Forelimb muscle (tissue), 1 donor: Measurements from ENCODE around the gene SYNPR. TPM values are rescaled to one million over a fixed set of nuclear protein-coding genes. Genes with fewer than 3 reads are reported as not detected.

Source experiments
- DNase-seq: peaks from one replicate; pipeline ENCODE4 v3.0.0-alpha.2; 2013; ENCODE audit warnings: low read depth
- polyA plus RNA-seq: library from polyadenylated mRNA; unstranded; fragments of 120-200 nt; gene quantifications from one replicate; pipeline ENCODE4 v1.2.1, GENCODE V29; 2013; ENCODE audit not compliant: insufficient read length

The SYNPR gene
- polyA plus RNA-seq, 1 donor = not detected

DNA sequence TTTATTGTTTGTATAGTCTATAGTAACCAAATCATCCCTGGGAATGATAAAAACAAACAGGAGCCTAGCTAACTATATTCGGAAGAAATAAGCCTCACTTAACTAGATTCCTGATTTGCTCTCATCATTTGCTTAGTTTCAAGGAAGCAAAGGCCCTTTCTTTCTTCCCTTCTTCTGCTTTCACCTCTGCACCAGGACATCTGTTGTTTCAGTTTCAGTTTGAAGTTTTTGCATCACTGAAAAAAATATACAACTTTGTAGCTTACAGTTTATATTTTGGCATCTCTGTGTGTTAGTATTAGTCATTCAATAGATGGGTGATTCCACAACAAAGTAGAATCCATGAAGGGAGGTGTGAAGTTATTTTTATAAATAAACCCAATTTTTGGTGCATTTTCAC lies 260.8 kb downstream of the SYNPR start:
- DNase-seq = no peak

DNA sequence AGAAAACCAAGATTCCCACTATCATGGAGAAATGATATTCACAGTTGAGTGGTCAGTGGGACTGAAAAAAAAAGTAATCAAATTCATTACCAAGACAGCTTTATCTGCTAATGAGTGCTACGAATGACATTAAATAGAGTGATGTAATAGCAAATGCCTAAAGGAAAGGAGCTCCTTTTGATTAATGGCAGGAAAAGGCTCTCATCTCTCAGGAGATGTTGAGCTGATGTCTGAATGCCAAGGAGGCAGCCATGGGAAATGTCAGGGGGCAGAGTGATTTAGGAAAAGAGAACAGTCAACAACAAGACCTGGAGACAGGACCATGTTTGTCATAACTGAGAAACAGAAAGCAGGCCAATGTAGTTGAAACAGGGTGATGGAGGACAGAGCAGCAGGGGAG lies 277.7 kb downstream of the SYNPR start:
- no peak for DNase-seq

DNA sequence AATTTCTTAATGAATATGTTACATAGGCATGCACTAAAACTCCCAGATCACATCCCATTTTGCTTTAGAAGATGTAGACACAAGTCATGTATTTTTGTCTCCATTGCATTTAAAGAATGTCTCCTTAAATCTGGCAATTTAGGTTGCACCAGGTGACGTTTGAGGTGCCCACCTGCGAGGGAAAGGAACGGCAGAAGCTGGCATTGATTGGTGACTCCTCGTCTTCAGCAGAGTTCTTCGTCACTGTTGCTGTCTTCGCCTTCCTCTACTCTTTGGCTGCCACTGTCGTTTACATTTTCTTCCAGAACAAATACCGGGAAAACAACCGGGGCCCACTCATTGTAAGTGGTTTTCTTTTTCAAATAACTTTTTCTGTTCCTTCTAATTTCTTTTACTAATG lies 278.3 kb downstream of the SYNPR start:
- no peak for DNase-seq

DNA sequence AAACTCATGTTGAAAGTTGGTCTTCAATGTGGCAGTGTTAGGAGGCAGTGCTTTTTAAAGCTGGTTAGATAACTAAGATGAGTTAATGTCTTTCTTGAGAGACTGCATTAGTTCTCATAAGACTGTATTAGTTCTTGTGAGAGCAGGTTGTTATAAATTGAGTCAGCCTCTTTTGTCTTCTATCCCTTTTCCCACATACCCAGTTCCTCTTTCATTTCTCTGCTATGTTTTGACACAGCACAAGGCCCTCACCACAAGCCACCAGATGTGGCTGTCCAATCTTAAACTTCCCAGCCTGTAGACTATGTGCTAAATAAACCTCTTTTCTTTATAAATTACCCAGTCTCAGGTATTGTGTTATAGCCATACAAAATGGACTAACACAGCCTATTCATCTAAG lies 279.8 kb downstream of the SYNPR start:
- DNase-seq = no peak

DNA sequence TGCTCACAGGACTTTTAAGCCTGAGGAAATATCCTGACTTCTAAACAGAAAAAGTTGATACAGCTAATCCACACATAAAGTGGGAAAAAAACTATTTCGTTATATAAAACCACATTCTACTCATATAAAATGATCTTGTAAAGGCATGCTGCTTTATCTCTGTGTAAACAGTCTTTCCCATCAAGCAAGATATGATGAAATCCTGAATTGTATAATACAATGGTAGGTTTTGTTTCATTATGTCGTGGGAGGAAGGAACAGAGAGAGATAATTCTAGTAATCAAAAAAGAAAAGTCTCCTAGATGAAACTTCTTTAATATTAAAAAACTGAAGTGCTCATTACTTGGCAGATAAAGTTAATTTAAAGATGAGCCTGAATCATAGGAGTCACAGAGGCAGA lies 281.8 kb downstream of the SYNPR start:
- DNase-seq = no peak

DNA sequence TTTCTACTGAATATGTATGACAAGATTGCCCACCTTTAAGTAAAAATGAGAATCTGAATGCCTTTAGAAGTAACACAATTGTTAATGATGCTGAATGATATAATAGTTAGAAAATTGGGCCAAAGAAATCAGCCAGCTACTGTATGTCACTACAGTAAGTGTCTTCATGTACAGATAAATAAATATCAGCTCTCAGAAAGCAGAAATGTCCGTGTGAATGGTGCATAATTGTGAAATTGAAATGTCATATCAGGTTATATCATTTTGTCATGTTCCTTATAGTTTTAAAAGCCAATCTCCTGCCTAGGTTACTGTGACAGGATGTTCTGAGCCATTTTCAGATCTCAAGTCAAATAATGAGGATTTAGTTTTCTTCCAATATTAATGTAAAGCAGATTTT lies 283.8 kb downstream of the SYNPR start:
- no peak for DNase-seq

DNA sequence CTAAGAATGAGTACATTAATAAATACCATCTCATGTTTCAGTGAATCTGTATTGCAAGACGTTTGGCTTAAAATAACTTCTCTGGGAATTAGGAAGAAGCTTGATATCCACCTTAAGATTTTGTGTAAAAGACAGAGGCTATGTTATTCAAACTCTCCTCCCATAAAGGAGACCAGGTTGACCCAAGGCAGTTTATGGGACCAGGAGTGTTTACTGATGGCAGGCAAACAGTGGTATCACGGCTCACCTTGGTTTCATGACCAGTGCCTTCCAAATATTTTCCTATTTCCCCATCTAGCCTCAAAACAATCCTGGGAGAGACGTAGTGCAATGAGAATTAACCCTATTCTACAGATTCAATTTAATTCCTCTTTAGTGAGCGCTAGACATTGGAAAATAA lies 284.2 kb downstream of the SYNPR start:
- DNase-seq = no peak

DNA sequence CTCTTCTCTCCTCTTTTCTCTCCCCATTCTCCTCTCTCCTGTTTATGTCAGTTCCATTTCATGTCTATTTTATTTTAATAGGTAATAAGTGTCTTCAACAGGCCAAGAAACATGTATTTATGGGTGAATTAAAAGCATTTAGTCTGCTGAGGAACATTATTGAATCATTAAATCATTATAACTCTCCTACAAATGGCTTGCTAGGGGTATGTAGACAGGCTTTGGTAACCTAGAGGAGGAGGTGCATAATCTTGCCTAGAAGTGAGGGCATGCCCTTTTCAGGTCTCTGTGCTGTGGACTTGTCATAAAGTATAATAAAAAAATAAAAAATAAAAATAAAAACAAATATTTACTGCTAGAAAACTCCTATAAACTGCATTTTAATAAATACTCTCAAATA lies 285.5 kb downstream of the SYNPR start:
- DNase-seq = no peak

DNA sequence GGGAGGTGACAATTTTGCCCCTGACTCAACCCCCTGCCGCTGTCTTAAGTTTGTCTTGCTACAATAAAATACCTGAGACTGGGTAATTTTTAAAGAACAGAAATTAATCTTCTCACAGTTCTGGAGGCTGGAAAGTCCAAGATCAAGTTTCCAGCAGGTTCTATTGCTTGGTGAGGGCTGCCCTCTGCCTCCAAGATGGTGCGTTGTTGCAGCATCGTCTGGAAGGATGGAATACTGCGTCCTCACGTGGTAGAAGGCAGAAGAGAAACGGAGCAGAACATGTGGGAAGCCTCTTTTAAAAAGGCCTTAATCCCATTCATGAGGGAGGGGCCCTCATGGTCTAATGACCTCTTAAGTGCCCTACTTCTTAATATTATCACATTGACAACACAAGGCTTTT lies 287.1 kb downstream of the SYNPR start:
- no peak for DNase-seq

DNA sequence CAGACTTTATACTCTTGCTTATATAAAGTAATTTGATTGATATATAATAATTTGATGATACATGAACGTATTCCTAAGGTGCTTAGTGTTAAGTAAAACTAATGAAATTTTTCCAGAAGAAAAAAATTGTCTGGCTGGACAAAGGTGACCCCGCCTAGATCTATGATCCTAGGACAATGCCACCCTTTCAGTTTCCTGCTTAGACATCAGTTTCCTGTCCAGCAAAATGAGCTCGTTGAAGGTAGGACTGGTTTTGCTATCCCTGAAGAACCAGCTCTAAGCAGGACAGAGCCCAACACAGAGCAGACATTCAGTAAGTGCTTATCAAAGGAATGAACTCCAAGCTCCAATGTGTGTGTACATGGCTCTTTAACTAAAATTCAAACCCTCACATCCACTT lies 293.6 kb downstream of the SYNPR start:
- no peak for DNase-seq

DNA sequence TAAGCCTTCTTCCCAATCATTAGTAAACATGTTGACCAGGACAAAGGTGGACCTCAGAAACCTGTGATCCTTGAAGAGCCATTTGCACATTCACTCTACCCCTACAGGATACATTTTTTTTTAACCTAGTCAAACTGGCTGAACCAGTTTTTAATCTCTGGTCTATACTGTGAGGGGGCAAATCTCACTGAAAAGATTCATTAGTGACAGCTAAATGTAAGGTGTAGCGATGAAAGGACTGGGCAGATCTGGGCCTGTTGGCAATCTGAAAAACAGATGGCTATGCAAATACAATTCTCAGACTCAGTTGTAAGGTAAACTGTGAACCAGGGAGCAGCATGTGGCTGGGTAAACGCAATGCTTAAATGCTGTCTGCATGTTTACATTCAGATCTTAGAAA lies 298.7 kb downstream of the SYNPR start:
- DNase-seq = no peak

DNA sequence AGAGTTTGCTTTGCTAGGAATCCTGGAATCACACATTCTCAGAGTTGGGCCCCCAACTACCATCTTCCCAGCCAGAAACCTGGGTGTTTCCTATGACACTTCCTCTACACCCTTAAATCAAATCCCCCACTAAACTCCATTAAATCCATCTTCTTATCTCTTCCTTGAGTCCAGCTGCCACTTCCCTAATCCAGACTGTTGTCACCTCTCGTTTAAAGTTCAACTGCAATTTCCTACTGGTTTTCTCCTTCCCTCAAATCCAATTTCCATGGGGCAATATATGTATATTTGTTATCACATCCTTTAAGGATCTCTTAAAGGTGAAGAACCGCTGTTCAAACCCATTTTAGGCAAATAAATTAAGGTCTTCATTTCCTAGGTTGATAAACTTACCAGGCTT lies 300.8 kb downstream of the SYNPR start:
- no peak for DNase-seq

DNA sequence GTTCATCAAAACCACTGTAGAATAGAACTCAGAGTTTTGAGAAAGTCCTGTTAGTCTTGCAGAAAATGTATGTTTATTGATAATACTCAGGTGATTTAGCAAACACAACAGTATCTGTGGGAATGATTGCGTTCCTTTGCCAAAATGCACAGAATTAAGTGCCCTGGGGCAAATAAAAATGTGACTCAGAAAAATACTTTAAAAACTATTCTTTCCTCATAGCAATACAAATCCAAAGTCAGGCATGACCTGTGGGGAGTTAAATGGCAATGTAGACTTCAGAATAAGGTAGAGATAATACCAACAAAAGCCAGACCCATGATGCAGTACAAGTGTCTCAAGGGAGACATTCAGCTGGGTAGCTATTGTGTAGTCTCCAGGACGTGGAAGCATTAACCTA lies 302.0 kb downstream of the SYNPR start:
- DNase-seq = no peak

DNA sequence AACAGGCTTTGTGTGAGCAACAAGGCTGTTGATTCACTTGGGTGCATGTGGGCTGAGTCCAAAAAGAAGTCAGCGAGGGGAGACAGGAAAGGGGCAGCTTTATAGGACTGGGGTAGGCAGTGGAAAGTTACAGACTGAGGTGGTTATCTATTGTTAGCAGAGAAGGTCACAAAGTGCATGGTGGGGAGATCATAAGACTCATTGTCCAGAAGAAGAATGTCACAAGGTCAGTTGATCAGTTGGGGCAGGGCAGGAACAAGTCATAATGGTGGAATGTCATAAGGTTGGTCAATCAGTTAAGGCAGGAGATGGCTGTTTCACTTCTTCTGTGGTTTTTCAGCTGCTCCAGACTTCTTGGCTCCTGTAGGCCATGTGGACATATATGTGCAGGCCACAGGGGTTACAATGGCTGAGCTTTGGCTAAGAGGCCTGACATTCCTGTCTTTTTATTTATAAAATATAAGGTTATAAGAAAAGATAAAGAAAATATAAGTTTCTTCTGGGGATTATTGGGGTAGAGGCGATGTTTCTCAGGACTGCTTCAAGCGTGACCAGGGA lies 304.9 kb downstream of the SYNPR start:
- DNase-seq = no peak

DNA sequence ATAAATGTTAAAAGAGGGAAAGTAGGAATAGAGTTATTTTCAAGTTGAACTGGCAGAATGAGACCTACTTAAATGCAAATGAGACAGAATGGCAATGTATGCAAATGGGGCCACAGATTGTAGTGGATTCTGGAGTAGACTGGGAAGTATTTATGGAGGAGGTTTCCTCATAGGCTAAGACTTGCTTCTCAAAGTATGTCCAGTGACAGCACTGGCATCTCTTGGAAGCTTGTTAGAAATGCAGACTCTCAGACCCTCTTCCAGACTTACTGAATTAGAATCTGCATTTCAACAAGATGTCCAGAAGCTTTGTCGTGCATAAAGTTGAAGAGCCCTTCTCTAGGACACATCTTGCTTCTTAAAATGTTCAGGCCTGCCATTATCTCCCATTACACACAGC lies 306.6 kb downstream of the SYNPR start:
- DNase-seq = no peak

DNA sequence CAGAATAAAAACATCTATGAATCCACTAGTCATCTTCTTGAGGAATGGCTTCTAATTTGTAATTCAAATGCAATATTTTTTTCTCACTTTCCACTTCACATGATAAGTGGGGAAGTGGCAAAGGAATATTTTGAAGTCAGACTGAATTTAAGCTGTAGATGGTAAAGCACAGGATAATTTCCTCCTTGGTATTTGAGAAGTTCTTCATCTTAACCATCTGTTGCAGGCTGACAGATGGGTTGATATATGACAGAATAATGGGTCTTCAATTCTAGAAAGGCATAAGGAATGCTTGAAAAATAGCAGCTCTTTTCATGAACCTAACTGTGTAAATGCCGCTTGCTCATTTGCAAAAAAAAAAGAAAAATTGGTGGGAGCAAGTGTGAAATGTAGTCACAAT lies 307.8 kb downstream of the SYNPR start:
- no peak for DNase-seq

DNA sequence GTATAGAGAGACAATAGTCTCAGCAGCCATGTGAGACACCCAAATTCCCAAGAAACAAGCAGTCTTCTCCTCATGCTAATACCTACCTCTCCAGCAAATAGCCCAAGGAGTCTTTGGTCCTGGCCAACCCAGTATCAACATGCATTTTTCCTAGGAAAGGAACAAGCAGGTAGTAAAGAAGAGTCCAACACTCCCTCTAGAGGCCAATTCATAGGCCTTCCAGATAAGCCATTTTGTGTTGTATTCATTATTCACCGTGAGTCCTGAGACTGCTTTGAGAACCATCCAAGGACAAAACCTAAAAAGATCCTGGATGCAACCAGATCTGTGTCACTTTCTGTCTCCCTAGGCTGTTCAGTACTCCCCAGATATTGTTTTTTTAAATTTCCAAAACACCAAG lies 310.8 kb downstream of the SYNPR start:
- DNase-seq = no peak

DNA sequence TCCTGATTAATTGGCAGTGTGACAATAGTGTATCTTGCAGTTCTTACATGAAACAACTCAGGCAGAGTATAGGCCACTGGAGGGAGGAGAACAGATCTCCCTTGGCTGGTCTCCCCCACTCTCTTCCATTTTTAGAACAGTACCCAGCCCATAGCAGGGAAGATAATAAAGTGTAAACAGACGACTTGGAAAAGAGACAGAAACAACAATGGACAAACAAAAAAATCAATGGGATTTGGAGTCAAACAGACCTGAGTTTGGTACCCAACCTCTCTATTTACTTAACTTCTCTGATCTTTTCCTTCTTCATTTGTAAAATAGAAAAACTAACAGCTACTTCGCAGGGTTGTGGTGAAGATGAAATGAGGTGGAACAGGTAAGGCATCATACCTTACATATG lies 315.7 kb downstream of the SYNPR start:
- DNase-seq = no peak

DNA sequence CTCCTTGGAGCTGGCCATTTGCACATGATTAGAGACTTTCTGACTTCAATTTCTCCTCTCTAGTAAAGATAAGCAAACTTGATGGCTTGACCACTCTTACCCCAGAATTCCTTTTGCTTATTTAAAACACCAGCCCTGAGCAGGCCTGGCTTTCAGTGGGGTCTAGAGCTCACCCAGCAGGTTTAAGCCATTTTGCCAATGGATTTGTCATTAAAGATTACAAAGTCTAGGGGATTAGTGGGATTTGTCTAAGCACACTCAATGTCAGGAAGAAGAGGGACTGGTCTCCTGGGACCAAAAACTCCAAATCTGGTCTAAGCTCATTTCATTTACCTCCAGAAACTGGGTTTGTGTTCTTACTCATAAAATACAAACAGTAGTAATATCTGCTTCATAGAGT lies 317.1 kb downstream of the SYNPR start:
- DNase-seq = no peak

DNA sequence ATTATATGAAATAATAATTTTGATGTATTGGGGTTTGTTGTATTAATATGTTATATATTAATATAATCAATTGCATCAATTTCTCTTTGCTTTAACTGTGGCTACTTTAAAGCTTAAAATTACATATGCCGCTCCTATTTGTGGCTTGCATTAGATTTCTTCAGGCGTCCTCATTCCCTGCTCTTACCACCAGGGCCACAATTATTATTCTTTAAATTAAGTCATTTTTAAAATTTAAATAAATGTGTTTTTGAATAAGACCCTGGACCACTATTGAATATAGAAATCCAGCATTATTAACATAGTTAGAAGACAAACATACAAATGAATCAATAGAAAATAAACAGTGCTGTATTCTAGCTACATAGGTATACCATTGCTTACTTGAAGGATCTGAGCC lies 318.9 kb downstream of the SYNPR start:
- DNase-seq = no peak

DNA sequence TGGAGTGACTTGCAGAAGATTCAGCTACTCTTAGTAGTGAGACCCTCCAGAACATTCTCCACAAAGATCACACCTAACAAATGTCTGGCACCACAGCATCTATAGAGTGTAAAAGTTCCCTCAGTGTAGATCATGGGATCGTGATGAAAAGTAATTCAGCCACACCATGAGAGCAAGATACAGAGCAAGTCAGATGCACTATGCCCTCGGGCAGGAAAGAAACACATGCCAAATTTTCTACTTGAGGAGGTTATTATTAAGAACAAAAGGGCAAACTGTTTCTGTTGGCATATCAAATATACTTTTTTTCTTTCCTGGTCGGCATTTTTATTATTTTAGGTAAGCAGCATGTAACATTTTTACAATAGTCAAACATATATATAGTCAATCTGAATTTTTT lies 329.6 kb downstream of the SYNPR start:
- no peak for DNase-seq

DNA sequence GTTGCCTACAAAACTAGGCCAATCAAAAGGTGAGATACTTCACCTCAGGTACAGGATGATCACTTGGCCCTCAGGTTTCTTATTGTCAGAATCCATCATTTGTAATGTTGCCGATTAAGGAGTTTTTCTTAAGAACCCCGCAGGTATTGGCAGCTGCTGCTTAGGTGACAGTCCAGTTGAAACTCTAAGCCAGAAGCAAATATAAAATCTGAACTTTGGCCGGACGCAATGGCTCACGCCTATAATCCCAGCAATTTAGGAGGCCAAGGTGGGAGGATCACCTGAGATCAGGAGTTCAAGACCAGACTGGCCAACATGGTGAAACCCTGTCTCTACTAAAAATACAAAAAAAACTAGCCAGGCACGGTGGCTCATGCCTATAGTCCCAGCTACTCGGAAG lies 331.3 kb downstream of the SYNPR start:
- DNase-seq = no peak

DNA sequence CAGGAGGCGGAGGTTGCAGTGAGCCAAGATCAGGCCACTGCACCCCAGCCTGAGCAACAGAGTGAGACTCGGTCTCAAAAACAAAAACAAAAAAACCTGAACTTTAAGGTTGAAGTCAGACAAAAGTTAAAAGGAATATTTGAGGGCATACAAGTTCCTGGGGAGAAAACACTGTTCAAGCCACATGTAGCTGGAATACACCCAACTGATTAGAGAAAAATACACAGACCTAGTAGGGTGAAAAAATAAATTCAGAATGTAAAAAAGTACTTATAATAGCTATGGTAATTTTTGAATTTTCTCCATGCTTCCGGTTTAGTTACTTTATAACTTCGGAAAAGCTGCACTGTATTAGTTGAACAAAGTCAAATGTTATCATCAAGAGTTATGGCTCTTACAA lies 331.7 kb downstream of the SYNPR start:
- DNase-seq = no peak

DNA sequence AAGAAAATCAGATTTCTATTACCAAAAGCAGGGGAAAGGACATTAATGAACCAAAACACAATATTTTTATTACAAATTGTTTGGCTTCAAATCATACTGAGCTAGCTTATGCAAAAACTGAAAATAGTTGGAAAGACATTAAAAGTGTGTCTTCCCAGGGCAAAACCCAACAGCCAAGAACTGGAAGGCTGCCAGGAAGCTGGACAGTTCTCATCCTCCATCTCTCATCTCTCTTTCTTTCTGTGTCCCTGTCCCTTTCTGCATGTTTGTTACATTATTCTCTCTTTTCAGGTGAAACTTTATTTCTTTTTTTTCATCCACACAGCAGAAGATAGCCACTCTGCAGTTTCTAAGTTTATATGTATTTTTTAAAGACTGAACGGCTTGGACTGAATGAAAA lies 333.3 kb downstream of the SYNPR start:
- no peak for DNase-seq

DNA sequence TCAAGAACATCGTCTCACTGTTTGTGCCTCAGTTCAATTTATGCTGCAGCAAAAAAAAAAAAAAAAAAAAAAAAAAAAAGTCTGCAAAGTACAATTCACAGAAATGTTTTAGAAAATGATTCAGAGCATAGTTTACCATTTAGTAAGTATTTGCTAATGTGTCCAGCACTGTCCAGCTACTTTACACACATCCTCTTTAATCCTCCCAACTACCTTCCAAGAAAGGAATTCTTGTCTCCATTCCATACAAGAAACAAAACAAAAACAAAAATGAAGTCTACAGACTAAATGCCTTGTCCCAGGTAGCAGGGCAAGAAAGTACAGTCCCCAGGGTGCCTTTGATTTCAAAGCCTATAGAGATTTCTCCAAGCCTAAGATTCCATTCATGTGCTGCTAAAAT lies 335.5 kb downstream of the SYNPR start:
- DNase-seq = no peak
